H9 (cell line): ENCODE results near the gene ABHD1. TPM values are rescaled to one million over a fixed set of nuclear protein-coding genes. Genes with fewer than 3 reads are reported as not detected.

Source experiments
- DNase-seq: peaks from one replicate; pipeline ENCODE4 v3.0.0-alpha.2; 2017
- H2AFZ ChIP-seq: one replicate; pipeline ENCODE4 v1.6.1; 2013; ENCODE audit warnings: mild to moderate bottlenecking, low read length, control low read depth, moderate library complexity
- H2AK5ac ChIP-seq: 2 replicates; pipeline ENCODE4 v1.6.1; 2013; ENCODE audit warnings: low read length, control low read depth, mixed read lengths; ENCODE audit not compliant: insufficient read length
- H2BK120ac ChIP-seq: one replicate; pipeline ENCODE4 v1.6.1; 2013; ENCODE audit warnings: low read depth, mild to moderate bottlenecking, low read length, control low read depth, inconsistent platforms; ENCODE audit not compliant: poor library complexity, severe bottlenecking
- H2BK12ac ChIP-seq: 2 replicates; pipeline ENCODE4 v1.6.1; 2013; ENCODE audit warnings: low read length, control low read depth, mixed read lengths, low read depth; ENCODE audit not compliant: insufficient read length
- H2BK15ac ChIP-seq: 2 replicates; pipeline ENCODE4 v1.6.1; 2013; ENCODE audit warnings: low read depth, low read length, control low read depth
- H2BK20ac ChIP-seq: one replicate; pipeline ENCODE4 v1.6.1; 2013; ENCODE audit warnings: low read depth, mild to moderate bottlenecking, low read length, control low read depth, inconsistent platforms; ENCODE audit not compliant: poor library complexity, severe bottlenecking
- H2BK5ac ChIP-seq: 2 replicates; pipeline ENCODE4 v1.6.1; 2013; ENCODE audit warnings: low read length, control low read depth, mixed read lengths; ENCODE audit not compliant: insufficient read length
- H3K14ac ChIP-seq: 2 replicates; pipeline ENCODE4 v1.6.1; 2013; ENCODE audit warnings: low read length, control low read depth; ENCODE audit not compliant: insufficient read depth
- H3K18ac ChIP-seq: 2 replicates; pipeline ENCODE4 v1.6.1; 2013; ENCODE audit warnings: low read depth, mild to moderate bottlenecking, mixed read lengths, low read length, control low read depth; ENCODE audit not compliant: insufficient read length
- H3K23ac ChIP-seq: 2 replicates; pipeline ENCODE4 v1.6.1; 2013; ENCODE audit warnings: low read length, control low read depth, mixed read lengths, low read depth; ENCODE audit not compliant: insufficient read length
- H3K23me2 ChIP-seq: 2 replicates; pipeline ENCODE4 v1.6.1; 2013; ENCODE audit warnings: low read depth, mild to moderate bottlenecking, mixed read lengths, low read length, control low read depth; ENCODE audit not compliant: insufficient read length, poor library complexity, severe bottlenecking
- H3K27ac ChIP-seq: 2 replicates; pipeline ENCODE4 v1.5.1; 2013; ENCODE audit warnings: low read length, control low read depth, mixed read lengths, low read depth; ENCODE audit not compliant: insufficient read length
- H3K27me3 ChIP-seq: 2 replicates; pipeline ENCODE4 v1.6.1; 2013; ENCODE audit warnings: low read length, control low read depth, inconsistent platforms; ENCODE audit not compliant: insufficient read depth
- H3K4ac ChIP-seq: 2 replicates; pipeline ENCODE4 v1.6.1; 2013; ENCODE audit warnings: low read depth, mild to moderate bottlenecking, control low read depth, inconsistent platforms, low read length, moderate library complexity
- H3K4me1 ChIP-seq: 2 replicates; pipeline ENCODE4 v1.6.1; 2013; ENCODE audit warnings: low read length, control low read depth, inconsistent platforms; ENCODE audit not compliant: insufficient read depth
- H3K4me2 ChIP-seq: 2 replicates; pipeline ENCODE4 v1.6.1; 2013; ENCODE audit warnings: low read length, control low read depth, mixed read lengths; ENCODE audit not compliant: insufficient read length, insufficient read depth
- H3K56ac ChIP-seq: 2 replicates; pipeline ENCODE4 v1.6.1; 2013; ENCODE audit warnings: low read depth, mild to moderate bottlenecking, mixed read lengths, low read length, control low read depth; ENCODE audit not compliant: insufficient read length
- H3K79me1 ChIP-seq: 2 replicates; pipeline ENCODE4 v1.6.1; 2013; ENCODE audit warnings: low read depth, mild to moderate bottlenecking, moderate library complexity, low read length, control low read depth, inconsistent platforms; ENCODE audit not compliant: insufficient read depth, poor library complexity, severe bottlenecking
- H3K79me2 ChIP-seq: 2 replicates; pipeline ENCODE4 v1.6.1; 2013; ENCODE audit warnings: low read length, control low read depth, inconsistent platforms; ENCODE audit not compliant: insufficient read depth
- H3K9ac ChIP-seq: 2 replicates; pipeline ENCODE4 v1.6.1; 2013; ENCODE audit warnings: low read length, control low read depth, mixed read lengths; ENCODE audit not compliant: insufficient read length; ENCODE audit errors: extremely low read depth
- H3K9me3 ChIP-seq: one replicate; pipeline ENCODE4 v1.6.1; 2013; ENCODE audit warnings: low read depth, low read length, inconsistent platforms; ENCODE audit not compliant: control insufficient read depth
- H3T11ph ChIP-seq: one replicate; pipeline ENCODE4 v1.6.1; 2013; ENCODE audit warnings: mild to moderate bottlenecking, low read length, control low read depth, inconsistent platforms
- H4K20me1 ChIP-seq: one replicate; pipeline ENCODE4 v1.6.1; 2013; ENCODE audit not compliant: control insufficient read depth, insufficient read length, insufficient read depth
- H4K5ac ChIP-seq: 2 replicates; pipeline ENCODE4 v1.6.1; 2013; ENCODE audit warnings: low read depth, mild to moderate bottlenecking, mixed read lengths, low read length, control low read depth; ENCODE audit not compliant: insufficient read length
- H4K8ac ChIP-seq: replicated peaks from 2 replicates; pipeline ENCODE4 v1.6.1; 2013; ENCODE audit warnings: low read length, control low read depth, mixed read lengths, low read depth; ENCODE audit not compliant: insufficient read length
- H4K91ac ChIP-seq: 2 replicates; pipeline ENCODE4 v1.6.1; 2013; ENCODE audit warnings: low read depth, mild to moderate bottlenecking, moderate library complexity, mixed read lengths, low read length, control low read depth; ENCODE audit not compliant: insufficient read length
- H3K27ac Mint-ChIP-seq, 3 experiments: 2 replicates in 2 of 3; 3 replicates in 1 of 3; pipeline ENCODE4 v1.8.0; 2020 to 2021; ENCODE audit warnings: mixed read lengths in 3 of 3, mild to moderate bottlenecking in 1 of 3, moderate library complexity in 1 of 3
- H3K27me3 Mint-ChIP-seq: 2 replicates; pipeline ENCODE4 v1.8.0; 2021; ENCODE audit warnings: low read depth, mild to moderate bottlenecking, moderate library complexity, mixed read lengths
- H3K36me3 Mint-ChIP-seq, 3 experiments: 2 replicates in 2 of 3; 3 replicates in 1 of 3; pipeline ENCODE4 v1.8.0; 2020 to 2021; ENCODE audit warnings: low read depth in 3 of 3, mixed read lengths in 3 of 3; ENCODE audit not compliant: insufficient read depth in 1 of 3
- H3K4me1 Mint-ChIP-seq, 2 experiments: 2 replicates each; pipeline ENCODE4 v1.8.0; 2020; ENCODE audit warnings: mixed read lengths in 2 of 2
- H3K4me3 Mint-ChIP-seq, 2 experiments: 2 replicates in 1 of 2; 3 replicates in 1 of 2; pipeline ENCODE4 v1.8.0; 2020 to 2021; ENCODE audit warnings: mild to moderate bottlenecking in 2 of 2, mixed read lengths in 2 of 2, moderate library complexity in 1 of 2
- H3K9me3 Mint-ChIP-seq, 2 experiments: 2 replicates in 1 of 2; 3 replicates in 1 of 2; pipeline ENCODE4 v1.8.0; 2020; ENCODE audit warnings: mild to moderate bottlenecking in 2 of 2, mixed read lengths in 2 of 2, moderate library complexity in 1 of 2
- WGBS: extraction: QIAGEN DNeasy Blood & Tissue Kit; methylation state at CpG from one replicate; pipeline ENCODE4 v1.1.7; 2013; ENCODE audit warnings: missing lambda C conversion rate, low lambda C conversion rate, mixed read lengths; ENCODE audit not compliant: insufficient read length; ENCODE audit errors: extremely low coverage; 5-methylcytosine and 5-hydroxymethylcytosine counted together
- total RNA-seq: library from RNA; stranded (reverse); gene quantifications from 2 replicates; pipeline ENCODE4 v1.2.1, GENCODE V29; 2021
- TF ChIP-seq, protein P1 (sequence below): fragments of 200-600 bp; sonication (generic); conservative IDR thresholded peaks from 3 replicates; pipeline ENCODE4 v1.8.0; 2021; ENCODE audit warnings: antibody characterized with exemption, mild to moderate bottlenecking

ABHD1 gene
- total RNA-seq, 1 experiment from 2014 or later, result 0.31 TPM

DNA sequence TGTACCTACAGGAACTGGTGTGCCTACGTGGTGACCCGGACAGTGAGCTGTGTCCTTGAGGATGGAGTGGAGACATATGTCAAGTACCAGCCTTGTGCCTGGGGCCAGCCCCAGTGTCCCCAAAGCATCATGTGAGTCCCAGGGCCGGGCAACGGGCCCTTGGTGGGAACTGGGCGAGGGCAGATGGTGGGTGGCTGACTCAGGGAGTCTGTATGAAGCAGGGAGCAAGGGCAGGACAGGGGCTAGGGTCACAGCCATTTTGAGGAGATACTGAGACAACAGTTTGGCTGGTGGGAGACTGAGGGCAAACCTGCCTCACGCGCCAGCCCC is 43.5 kb upstream of the ABHD1 start:
- no peaks in the 10 kb centered on the region for H3K27me3 ChIP-seq

More for the DNA sequence above, 43.5 kb upstream of the ABHD1 start:
- Histone ChIP-seq H3K18ac (no peak overlapping the region), H3K56ac (no peak overlapping the region), H3K79me1 (no peaks in the 10 kb centered on the region), H3K9ac (no peak overlapping the region), H3K14ac (no peak overlapping the region), H3K4ac (no peak overlapping the region), H2BK5ac (no peak overlapping the region), H2AFZ (no peak overlapping the region), H2BK12ac (no peak overlapping the region), H2BK20ac (no peak overlapping the region), H3K23me2 (no peaks in the 10 kb centered on the region), H2AK5ac (no peak overlapping the region), H3K23ac (no peak overlapping the region), H3K4me1 (no peaks in the 10 kb centered on the region), H4K91ac (no peak overlapping the region), H2BK120ac (no peak overlapping the region), H3K4me2 (no peak overlapping the region), H4K5ac (no peak overlapping the region), H3K27ac (no peak overlapping the region), H4K8ac (no peak overlapping the region), H3K79me2 (no peaks in the 10 kb centered on the region), H2BK15ac (no peak overlapping the region), H3T11ph (no peak overlapping the region), H4K20me1 (no peaks in the 10 kb centered on the region), H3K9me3 (no peaks in the 10 kb centered on the region)
- Mint-ChIP-seq H3K9me3 (no peaks in the 10 kb centered on the region), H3K27ac (peak overlapping the region in 1 of 3 experiments; percentile 74; a peak in 1 of 7 replicates), H3K4me3 (no peak overlapping the region), H3K36me3 (no peaks in the 10 kb centered on the region), H3K4me1 (peaks cover 18 to 41% of the 10 kb centered on the region in 2 experiments), H3K27me3 (peaks cover 22% of the 10 kb centered on the region)
- no CpG with 5 or more reads among the region's 7 CpGs for WGBS
- TF ChIP-seq, protein P1, sequence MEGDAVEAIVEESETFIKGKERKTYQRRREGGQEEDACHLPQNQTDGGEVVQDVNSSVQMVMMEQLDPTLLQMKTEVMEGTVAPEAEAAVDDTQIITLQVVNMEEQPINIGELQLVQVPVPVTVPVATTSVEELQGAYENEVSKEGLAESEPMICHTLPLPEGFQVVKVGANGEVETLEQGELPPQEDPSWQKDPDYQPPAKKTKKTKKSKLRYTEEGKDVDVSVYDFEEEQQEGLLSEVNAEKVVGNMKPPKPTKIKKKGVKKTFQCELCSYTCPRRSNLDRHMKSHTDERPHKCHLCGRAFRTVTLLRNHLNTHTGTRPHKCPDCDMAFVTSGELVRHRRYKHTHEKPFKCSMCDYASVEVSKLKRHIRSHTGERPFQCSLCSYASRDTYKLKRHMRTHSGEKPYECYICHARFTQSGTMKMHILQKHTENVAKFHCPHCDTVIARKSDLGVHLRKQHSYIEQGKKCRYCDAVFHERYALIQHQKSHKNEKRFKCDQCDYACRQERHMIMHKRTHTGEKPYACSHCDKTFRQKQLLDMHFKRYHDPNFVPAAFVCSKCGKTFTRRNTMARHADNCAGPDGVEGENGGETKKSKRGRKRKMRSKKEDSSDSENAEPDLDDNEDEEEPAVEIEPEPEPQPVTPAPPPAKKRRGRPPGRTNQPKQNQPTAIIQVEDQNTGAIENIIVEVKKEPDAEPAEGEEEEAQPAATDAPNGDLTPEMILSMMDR, result no peak
- no peak for DNase-seq
